K562 (cell line): ENCODE measurements around the gene ALG12. TPM values are rescaled to one million over a fixed set of nuclear protein-coding genes. Genes with fewer than 3 reads are reported as not detected.

Source experiments
- EGR1 ChIP-seq: fragments of 450-650 bp; conservative IDR thresholded peaks from 2 replicates; pipeline ENCODE4 v1.6.1; 2017; ENCODE audit warnings: mild to moderate bottlenecking
- ZNF589 ChIP-seq: fragments of 200-800 bp; sonication (Bioruptor generic); IDR thresholded peaks from 2 replicates; pipeline ENCODE4 v1.6.1; 2016; ENCODE audit warnings: low read depth, missing genetic modification characterization, missing compliant biosample characterization
- polyA plus RNA-seq, 8 experiments: library from polyadenylated mRNA; depleted of rRNA in 4 of 8; stranded (reverse) in 5 of 8; unstranded in 3 of 8; fragments of >200 nt; fragmentation: Nextera tagmentation in 2 of 8; fragmentation: Illumina TruSeq in 1 of 8; extraction: Ambion mirVana in 2 of 8; extraction: Trizol in 1 of 8; gene quantifications; 2 replicates each; pipeline versions ENCODE4 v1.2.1 to v1.2.3, GENCODE V29; 2011 to 2014; ENCODE audit warnings: inconsistent platforms in 1 of 8, missing spikeins in 1 of 8
- total RNA-seq, 7 experiments: library from RNA; depleted of rRNA in 6 of 7; stranded (reverse); fragments of >200 nt in 6 of 7; fragmentation: Illumina TruSeq in 2 of 7; extraction: Trizol in 2 of 7; gene quantifications; 2 replicates each; pipeline versions ENCODE4 v1.2.1 to v1.2.3, GENCODE V29; 2011 to 2021; ENCODE audit warnings: low replicate concordance in 1 of 7
- TF ChIP-seq, protein P1 (sequence below): fragments of 450-650 bp; IDR thresholded peaks from 2 replicates; pipeline ENCODE4 v1.6.1; 2016; ENCODE audit warnings: mild to moderate bottlenecking, moderate library complexity
- TF ChIP-seq, protein P2 (sequence below): fragments of 450-650 bp; formaldehyde crosslinking; IDR thresholded peaks from 2 replicates; pipeline ENCODE4 v1.4.0; 2020; ENCODE audit warnings: mild to moderate bottlenecking, moderate library complexity

The ALG12 gene
- total and polyA plus RNA-seq, 9 of the 15 experiments (the other 6 are each of a cell fraction or from before 2014, with no cell fraction given): 0.20 to 8.5 (median 3.4) TPM

DNA sequence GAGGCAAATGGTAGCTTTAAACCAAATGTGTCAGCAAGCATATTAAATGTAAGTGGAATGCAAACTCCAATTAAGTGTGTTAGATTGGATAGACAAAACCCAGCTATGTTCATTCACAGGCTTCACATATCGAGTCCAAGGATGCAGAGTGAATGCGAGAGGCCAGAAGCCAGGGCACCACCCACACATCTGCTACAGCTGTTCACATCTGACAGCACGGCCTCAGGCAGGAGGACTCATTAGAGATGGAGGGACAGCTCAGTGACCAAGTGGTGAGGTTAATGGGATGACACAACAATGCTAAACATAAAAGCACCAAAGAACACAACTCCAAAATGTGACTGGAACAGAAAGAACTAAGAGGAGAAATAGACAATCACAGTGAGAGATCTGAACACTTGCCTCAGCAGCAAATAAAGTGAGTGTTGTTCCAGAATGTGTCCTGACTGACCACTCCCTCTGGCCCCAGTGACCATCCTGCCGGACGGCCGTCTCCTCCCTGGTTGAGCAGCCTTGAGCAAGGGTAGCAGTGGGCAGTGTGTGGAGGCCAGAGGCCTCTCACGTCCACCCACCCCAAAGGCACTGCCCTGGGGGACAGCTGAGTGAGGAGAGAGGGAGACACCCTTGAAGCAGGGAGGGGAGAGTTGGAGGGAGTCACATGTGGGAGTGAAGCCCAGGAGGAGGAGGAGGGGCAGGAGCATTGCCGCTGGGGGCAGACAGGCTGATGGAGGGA lies 23.8 kb downstream of the ALG12 start (continued):
- TF ChIP-seq, protein P1, sequence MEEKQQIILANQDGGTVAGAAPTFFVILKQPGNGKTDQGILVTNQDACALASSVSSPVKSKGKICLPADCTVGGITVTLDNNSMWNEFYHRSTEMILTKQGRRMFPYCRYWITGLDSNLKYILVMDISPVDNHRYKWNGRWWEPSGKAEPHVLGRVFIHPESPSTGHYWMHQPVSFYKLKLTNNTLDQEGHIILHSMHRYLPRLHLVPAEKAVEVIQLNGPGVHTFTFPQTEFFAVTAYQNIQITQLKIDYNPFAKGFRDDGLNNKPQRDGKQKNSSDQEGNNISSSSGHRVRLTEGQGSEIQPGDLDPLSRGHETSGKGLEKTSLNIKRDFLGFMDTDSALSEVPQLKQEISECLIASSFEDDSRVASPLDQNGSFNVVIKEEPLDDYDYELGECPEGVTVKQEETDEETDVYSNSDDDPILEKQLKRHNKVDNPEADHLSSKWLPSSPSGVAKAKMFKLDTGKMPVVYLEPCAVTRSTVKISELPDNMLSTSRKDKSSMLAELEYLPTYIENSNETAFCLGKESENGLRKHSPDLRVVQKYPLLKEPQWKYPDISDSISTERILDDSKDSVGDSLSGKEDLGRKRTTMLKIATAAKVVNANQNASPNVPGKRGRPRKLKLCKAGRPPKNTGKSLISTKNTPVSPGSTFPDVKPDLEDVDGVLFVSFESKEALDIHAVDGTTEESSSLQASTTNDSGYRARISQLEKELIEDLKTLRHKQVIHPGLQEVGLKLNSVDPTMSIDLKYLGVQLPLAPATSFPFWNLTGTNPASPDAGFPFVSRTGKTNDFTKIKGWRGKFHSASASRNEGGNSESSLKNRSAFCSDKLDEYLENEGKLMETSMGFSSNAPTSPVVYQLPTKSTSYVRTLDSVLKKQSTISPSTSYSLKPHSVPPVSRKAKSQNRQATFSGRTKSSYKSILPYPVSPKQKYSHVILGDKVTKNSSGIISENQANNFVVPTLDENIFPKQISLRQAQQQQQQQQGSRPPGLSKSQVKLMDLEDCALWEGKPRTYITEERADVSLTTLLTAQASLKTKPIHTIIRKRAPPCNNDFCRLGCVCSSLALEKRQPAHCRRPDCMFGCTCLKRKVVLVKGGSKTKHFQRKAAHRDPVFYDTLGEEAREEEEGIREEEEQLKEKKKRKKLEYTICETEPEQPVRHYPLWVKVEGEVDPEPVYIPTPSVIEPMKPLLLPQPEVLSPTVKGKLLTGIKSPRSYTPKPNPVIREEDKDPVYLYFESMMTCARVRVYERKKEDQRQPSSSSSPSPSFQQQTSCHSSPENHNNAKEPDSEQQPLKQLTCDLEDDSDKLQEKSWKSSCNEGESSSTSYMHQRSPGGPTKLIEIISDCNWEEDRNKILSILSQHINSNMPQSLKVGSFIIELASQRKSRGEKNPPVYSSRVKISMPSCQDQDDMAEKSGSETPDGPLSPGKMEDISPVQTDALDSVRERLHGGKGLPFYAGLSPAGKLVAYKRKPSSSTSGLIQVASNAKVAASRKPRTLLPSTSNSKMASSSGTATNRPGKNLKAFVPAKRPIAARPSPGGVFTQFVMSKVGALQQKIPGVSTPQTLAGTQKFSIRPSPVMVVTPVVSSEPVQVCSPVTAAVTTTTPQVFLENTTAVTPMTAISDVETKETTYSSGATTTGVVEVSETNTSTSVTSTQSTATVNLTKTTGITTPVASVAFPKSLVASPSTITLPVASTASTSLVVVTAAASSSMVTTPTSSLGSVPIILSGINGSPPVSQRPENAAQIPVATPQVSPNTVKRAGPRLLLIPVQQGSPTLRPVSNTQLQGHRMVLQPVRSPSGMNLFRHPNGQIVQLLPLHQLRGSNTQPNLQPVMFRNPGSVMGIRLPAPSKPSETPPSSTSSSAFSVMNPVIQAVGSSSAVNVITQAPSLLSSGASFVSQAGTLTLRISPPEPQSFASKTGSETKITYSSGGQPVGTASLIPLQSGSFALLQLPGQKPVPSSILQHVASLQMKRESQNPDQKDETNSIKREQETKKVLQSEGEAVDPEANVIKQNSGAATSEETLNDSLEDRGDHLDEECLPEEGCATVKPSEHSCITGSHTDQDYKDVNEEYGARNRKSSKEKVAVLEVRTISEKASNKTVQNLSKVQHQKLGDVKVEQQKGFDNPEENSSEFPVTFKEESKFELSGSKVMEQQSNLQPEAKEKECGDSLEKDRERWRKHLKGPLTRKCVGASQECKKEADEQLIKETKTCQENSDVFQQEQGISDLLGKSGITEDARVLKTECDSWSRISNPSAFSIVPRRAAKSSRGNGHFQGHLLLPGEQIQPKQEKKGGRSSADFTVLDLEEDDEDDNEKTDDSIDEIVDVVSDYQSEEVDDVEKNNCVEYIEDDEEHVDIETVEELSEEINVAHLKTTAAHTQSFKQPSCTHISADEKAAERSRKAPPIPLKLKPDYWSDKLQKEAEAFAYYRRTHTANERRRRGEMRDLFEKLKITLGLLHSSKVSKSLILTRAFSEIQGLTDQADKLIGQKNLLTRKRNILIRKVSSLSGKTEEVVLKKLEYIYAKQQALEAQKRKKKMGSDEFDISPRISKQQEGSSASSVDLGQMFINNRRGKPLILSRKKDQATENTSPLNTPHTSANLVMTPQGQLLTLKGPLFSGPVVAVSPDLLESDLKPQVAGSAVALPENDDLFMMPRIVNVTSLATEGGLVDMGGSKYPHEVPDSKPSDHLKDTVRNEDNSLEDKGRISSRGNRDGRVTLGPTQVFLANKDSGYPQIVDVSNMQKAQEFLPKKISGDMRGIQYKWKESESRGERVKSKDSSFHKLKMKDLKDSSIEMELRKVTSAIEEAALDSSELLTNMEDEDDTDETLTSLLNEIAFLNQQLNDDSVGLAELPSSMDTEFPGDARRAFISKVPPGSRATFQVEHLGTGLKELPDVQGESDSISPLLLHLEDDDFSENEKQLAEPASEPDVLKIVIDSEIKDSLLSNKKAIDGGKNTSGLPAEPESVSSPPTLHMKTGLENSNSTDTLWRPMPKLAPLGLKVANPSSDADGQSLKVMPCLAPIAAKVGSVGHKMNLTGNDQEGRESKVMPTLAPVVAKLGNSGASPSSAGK: 0 out of 2 replicates have a peak, but pooled peaks have one; percentile 15
- TF ChIP-seq ZNF589 (CRISPR knock-in tag) (no peak), EGR1 (peak; percentile 26; the same call in 1 of the 2 replicates)
- TF ChIP-seq, protein P2, sequence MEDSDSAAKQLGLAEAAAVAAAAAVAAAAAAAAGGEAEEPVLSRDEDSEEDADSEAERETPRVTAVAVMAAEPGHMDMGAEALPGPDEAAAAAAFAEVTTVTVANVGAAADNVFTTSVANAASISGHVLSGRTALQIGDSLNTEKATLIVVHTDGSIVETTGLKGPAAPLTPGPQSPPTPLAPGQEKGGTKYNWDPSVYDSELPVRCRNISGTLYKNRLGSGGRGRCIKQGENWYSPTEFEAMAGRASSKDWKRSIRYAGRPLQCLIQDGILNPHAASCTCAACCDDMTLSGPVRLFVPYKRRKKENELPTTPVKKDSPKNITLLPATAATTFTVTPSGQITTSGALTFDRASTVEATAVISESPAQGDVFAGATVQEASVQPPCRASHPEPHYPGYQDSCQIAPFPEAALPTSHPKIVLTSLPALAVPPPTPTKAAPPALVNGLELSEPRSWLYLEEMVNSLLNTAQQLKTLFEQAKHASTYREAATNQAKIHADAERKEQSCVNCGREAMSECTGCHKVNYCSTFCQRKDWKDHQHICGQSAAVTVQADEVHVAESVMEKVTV: no peak
